Measurements from ENCODE around the gene SMARCA4.

- no peak for TF ChIP-seq POLR2A (IDR thresholded peaks at IDR 0.05)
- no peak for TF ChIP-seq CTCF (IDR thresholded peaks at IDR 0.05)
These were observed 89.7 kb downstream of the SMARCA4 start for GRCh38 chr19:11050323-11051114.

Measured in lower leg skin (tissue), 3 donors.